GM23338 (cell line): ENCODE data around the gene ZNF724.
A peak's percentile ranks its signal among the peaks of the same experiment; 100 is the strongest.

Source experiments
- CREB1 ChIP-seq: fragments of 250-450 bp; sonication (Bioruptor Pico); IDR thresholded peaks from 2 replicates; pipeline ENCODE4 v1.5.0; 2020; ENCODE audit warnings: low read depth, mild to moderate bottlenecking, moderate library complexity
- CTCF ChIP-seq, 2 experiments: fragments of 200-600 bp in 1 of 2; sonication (generic) in 1 of 2; conservative IDR thresholded peaks; 2 replicates each; pipeline versions ENCODE4 v1.5.1 to v1.6.1; 2016 to 2017; ENCODE audit warnings: antibody characterized with exemption in 2 of 2, low read depth in 2 of 2, mild to moderate bottlenecking in 2 of 2, moderate library complexity in 1 of 2
- ETS1 ChIP-seq: IDR thresholded peaks from 2 replicates; pipeline ENCODE4 v1.6.1; 2016; ENCODE audit warnings: antibody characterized with exemption
- EZH2 ChIP-seq: fragments of 200-600 bp; sonication (generic); IDR thresholded peaks from one replicate; pipeline ENCODE4 v1.8.0; 2017; ENCODE audit warnings: antibody characterized with exemption, mild to moderate bottlenecking, low read depth; ENCODE audit not compliant: unreplicated experiment
- EZH2phosphoT487 ChIP-seq: fragments of 200-600 bp; sonication (generic); IDR thresholded peaks from one replicate; pipeline ENCODE4 v1.8.1; 2018; ENCODE audit warnings: antibody characterized with exemption; ENCODE audit not compliant: unreplicated experiment
- JUNB ChIP-seq: IDR thresholded peaks from one replicate; pipeline ENCODE4 v1.6.1; 2016; ENCODE audit warnings: antibody characterized with exemption; ENCODE audit not compliant: unreplicated experiment
- NANOG ChIP-seq: IDR thresholded peaks from 2 replicates; pipeline ENCODE4 v1.6.1; 2016; ENCODE audit warnings: antibody characterized with exemption, borderline replicate concordance
- POLR2AphosphoS5 ChIP-seq: IDR thresholded peaks from 2 replicates; pipeline ENCODE4 v1.6.1; 2016; ENCODE audit warnings: antibody characterized with exemption, low read depth
- REST ChIP-seq: IDR thresholded peaks from one replicate; pipeline ENCODE4 v1.6.1; 2018; ENCODE audit warnings: antibody characterized with exemption; ENCODE audit not compliant: unreplicated experiment
- STAT1 ChIP-seq: IDR thresholded peaks from one replicate; pipeline ENCODE4 v1.6.1; 2016; ENCODE audit warnings: antibody characterized with exemption; ENCODE audit not compliant: unreplicated experiment
- ZNF114 ChIP-seq: fragments of 250-450 bp; sonication (Bioruptor Pico); IDR thresholded peaks from 2 replicates; pipeline ENCODE4 v1.5.0; 2020; ENCODE audit warnings: mild to moderate bottlenecking, moderate library complexity
- TF ChIP-seq, protein P1 (sequence below): fragments of 250-450 bp; sonication (Bioruptor Pico); IDR thresholded peaks from 2 replicates; pipeline ENCODE4 v1.5.0; 2020; ENCODE audit warnings: mild to moderate bottlenecking, moderate library complexity

- TF ChIP-seq CTCF (conservative IDR thresholded peaks at IDR 0.05; ENCODE audit: low read depth in 2 of 2): no peak; a peak in 1 of 4 replicates
- no peak for TF ChIP-seq EZH2
- TF ChIP-seq POLR2AphosphoS5: peak; percentile 35; the same call in 1 of the 2 replicates
- TF ChIP-seq EZH2phosphoT487: no peak
- no peak for TF ChIP-seq STAT1
- TF ChIP-seq JUNB: no peak
- no peak for TF ChIP-seq ZNF114 (CRISPR knock-in tag)
- no peak for TF ChIP-seq REST
- TF ChIP-seq, protein P1, sequence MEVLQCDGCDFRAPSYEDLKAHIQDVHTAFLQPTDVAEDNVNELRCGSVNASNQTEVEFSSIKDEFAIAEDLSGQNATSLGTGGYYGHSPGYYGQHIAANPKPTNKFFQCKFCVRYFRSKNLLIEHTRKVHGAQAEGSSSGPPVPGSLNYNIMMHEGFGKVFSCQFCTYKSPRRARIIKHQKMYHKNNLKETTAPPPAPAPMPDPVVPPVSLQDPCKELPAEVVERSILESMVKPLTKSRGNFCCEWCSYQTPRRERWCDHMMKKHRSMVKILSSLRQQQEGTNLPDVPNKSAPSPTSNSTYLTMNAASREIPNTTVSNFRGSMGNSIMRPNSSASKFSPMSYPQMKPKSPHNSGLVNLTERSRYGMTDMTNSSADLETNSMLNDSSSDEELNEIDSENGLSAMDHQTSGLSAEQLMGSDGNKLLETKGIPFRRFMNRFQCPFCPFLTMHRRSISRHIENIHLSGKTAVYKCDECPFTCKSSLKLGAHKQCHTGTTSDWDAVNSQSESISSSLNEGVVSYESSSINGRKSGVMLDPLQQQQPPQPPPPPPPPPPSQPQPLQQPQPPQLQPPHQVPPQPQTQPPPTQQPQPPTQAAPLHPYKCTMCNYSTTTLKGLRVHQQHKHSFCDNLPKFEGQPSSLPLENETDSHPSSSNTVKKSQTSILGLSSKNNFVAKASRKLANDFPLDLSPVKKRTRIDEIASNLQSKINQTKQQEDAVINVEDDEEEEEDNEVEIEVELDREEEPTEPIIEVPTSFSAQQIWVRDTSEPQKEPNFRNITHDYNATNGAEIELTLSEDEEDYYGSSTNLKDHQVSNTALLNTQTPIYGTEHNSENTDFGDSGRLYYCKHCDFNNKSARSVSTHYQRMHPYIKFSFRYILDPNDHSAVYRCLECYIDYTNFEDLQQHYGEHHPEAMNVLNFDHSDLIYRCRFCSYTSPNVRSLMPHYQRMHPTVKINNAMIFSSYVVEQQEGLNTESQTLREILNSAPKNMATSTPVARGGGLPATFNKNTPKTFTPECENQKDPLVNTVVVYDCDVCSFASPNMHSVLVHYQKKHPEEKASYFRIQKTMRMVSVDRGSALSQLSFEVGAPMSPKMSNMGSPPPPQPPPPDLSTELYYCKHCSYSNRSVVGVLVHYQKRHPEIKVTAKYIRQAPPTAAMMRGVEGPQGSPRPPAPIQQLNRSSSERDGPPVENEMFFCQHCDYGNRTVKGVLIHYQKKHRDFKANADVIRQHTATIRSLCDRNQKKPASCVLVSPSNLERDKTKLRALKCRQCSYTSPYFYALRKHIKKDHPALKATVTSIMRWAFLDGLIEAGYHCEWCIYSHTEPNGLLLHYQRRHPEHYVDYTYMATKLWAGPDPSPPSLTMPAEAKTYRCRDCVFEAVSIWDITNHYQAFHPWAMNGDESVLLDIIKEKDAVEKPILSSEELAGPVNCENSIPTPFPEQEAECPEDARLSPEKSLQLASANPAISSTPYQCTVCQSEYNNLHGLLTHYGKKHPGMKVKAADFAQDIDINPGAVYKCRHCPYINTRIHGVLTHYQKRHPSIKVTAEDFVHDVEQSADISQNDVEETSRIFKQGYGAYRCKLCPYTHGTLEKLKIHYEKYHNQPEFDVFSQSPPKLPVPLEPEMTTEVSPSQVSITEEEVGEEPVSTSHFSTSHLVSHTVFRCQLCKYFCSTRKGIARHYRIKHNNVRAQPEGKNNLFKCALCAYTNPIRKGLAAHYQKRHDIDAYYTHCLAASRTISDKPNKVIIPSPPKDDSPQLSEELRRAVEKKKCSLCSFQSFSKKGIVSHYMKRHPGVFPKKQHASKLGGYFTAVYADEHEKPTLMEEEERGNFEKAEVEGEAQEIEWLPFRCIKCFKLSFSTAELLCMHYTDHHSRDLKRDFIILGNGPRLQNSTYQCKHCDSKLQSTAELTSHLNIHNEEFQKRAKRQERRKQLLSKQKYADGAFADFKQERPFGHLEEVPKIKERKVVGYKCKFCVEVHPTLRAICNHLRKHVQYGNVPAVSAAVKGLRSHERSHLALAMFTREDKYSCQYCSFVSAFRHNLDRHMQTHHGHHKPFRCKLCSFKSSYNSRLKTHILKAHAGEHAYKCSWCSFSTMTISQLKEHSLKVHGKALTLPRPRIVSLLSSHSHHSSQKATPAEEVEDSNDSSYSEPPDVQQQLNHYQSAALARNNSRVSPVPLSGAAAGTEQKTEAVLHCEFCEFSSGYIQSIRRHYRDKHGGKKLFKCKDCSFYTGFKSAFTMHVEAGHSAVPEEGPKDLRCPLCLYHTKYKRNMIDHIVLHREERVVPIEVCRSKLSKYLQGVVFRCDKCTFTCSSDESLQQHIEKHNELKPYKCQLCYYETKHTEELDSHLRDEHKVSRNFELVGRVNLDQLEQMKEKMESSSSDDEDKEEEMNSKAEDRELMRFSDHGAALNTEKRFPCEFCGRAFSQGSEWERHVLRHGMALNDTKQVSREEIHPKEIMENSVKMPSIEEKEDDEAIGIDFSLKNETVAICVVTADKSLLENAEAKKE (CRISPR knock-in tag): no peak
- no peak for TF ChIP-seq CREB1 (CRISPR knock-in tag)
- TF ChIP-seq ETS1: no peak
- no peak for TF ChIP-seq NANOG
These were observed 46.3 kb downstream of the ZNF724 start for GRCh38 chr19:23203841-23204344.
